HEK293 (cell line): ENCODE measurements around the gene CNN2.

Experiments used
- IKZF3 ChIP-seq: fragments of 450-650 bp; IDR thresholded peaks from 2 replicates; pipeline ENCODE4 v1.5.0; 2018; ENCODE audit warnings: missing biosample characterization, mild to moderate bottlenecking, missing genetic modification characterization, moderate library complexity
- KLF1 ChIP-seq: fragments of 450-650 bp; formaldehyde crosslinking; IDR thresholded peaks from 2 replicates; pipeline ENCODE4 v1.5.1; 2016; ENCODE audit warnings: missing biosample characterization, missing genetic modification characterization
- PBX3 ChIP-seq: sonication (generic); formaldehyde crosslinking; IDR thresholded peaks from 2 replicates; pipeline ENCODE4 v1.8.1; 2022; ENCODE audit warnings: mild to moderate bottlenecking, moderate library complexity, missing genetic modification reagents
- PRDM1 ChIP-seq: fragments of 450-650 bp; formaldehyde crosslinking; IDR thresholded peaks from 2 replicates; pipeline ENCODE4; 2016; ENCODE audit warnings: missing biosample characterization, missing genetic modification characterization
- SCRT2 ChIP-seq: fragments of 450-650 bp; formaldehyde crosslinking; IDR thresholded peaks from 2 replicates; pipeline ENCODE4 v1.5.1; 2016; ENCODE audit warnings: missing biosample characterization, missing genetic modification characterization
- SP2 ChIP-seq: fragments of 450-650 bp; formaldehyde crosslinking; IDR thresholded peaks from 2 replicates; pipeline ENCODE4 v1.5.1; 2016; ENCODE audit warnings: missing biosample characterization, missing genetic modification characterization
- SP7 ChIP-seq: fragments of 450-650 bp; formaldehyde crosslinking; IDR thresholded peaks from 2 replicates; pipeline ENCODE4 v1.5.1; 2016; ENCODE audit warnings: missing biosample characterization, missing genetic modification characterization
- TCF7L2 ChIP-seq: IDR thresholded peaks from 2 replicates; pipeline ENCODE4 v1.6.1; 2011; ENCODE audit warnings: low read depth, mild to moderate bottlenecking, inconsistent platforms, low read length, moderate library complexity, borderline replicate concordance
- TRIM28 ChIP-seq: IDR thresholded peaks from 2 replicates; pipeline ENCODE4 v1.6.1; 2011; ENCODE audit warnings: low read length, control low read depth, borderline replicate concordance
- YY2 ChIP-seq: fragments of 450-650 bp; formaldehyde crosslinking; IDR thresholded peaks from 2 replicates; pipeline ENCODE4 v1.5.1; 2016; ENCODE audit warnings: missing biosample characterization, missing genetic modification characterization
- ZBTB17 ChIP-seq: fragments of 450-650 bp; formaldehyde crosslinking; IDR thresholded peaks from 2 replicates; pipeline ENCODE4 v1.5.1; 2016; ENCODE audit warnings: missing biosample characterization, missing genetic modification characterization
- ZBTB21 ChIP-seq: fragments of 450-650 bp; formaldehyde crosslinking; IDR thresholded peaks from 2 replicates; pipeline ENCODE4 v1.5.1; 2017; ENCODE audit warnings: missing biosample characterization, missing genetic modification characterization
- ZBTB49 ChIP-seq: fragments of 450-650 bp; formaldehyde crosslinking; IDR thresholded peaks from 2 replicates; pipeline ENCODE4 v1.5.1; 2016; ENCODE audit warnings: missing biosample characterization, missing genetic modification characterization, low read depth
- ZBTB7A ChIP-seq: fragments of 450-650 bp; formaldehyde crosslinking; IDR thresholded peaks from 2 replicates; pipeline ENCODE4 v1.5.1; 2016; ENCODE audit warnings: low read depth, missing biosample characterization, missing genetic modification characterization
- ZNF133 ChIP-seq: fragments of 450-650 bp; formaldehyde crosslinking; IDR thresholded peaks from 2 replicates; pipeline ENCODE4 v1.5.1; 2016; ENCODE audit warnings: missing biosample characterization, missing genetic modification characterization
- ZNF169 ChIP-seq: fragments of 450-650 bp; formaldehyde crosslinking; IDR thresholded peaks from 2 replicates; pipeline ENCODE4 v1.5.1; 2016; ENCODE audit warnings: missing biosample characterization, missing genetic modification characterization
- ZNF175 ChIP-seq: fragments of 450-650 bp; formaldehyde crosslinking; IDR thresholded peaks from 2 replicates; pipeline ENCODE4 v1.5.1; 2016; ENCODE audit warnings: missing biosample characterization, missing genetic modification characterization
- ZNF266 ChIP-seq: fragments of 450-650 bp; formaldehyde crosslinking; IDR thresholded peaks from 2 replicates; pipeline ENCODE4 v1.5.1; 2016; ENCODE audit warnings: missing biosample characterization, missing genetic modification characterization, low read depth
- ZNF280D ChIP-seq: fragments of 450-650 bp; formaldehyde crosslinking; IDR thresholded peaks from 2 replicates; pipeline ENCODE4 v1.5.1; 2016; ENCODE audit warnings: missing biosample characterization, missing genetic modification characterization
- ZNF311 ChIP-seq: fragments of 450-650 bp; formaldehyde crosslinking; IDR thresholded peaks from 2 replicates; pipeline ENCODE4 v1.5.1; 2017; ENCODE audit warnings: missing biosample characterization, missing genetic modification characterization, borderline replicate concordance
- ZNF391 ChIP-seq: fragments of 450-650 bp; formaldehyde crosslinking; IDR thresholded peaks from 2 replicates; pipeline ENCODE4 v1.5.1; 2016; ENCODE audit warnings: low read depth, missing biosample characterization, missing genetic modification characterization, borderline replicate concordance
- ZNF394 ChIP-seq: fragments of 450-650 bp; formaldehyde crosslinking; IDR thresholded peaks from 2 replicates; pipeline ENCODE4 v1.5.1; 2016; ENCODE audit warnings: missing biosample characterization, missing genetic modification characterization, mild to moderate bottlenecking, moderate library complexity, borderline replicate concordance
- ZNF473 ChIP-seq: fragments of 450-650 bp; formaldehyde crosslinking; IDR thresholded peaks from 2 replicates; pipeline ENCODE4 v1.5.1; 2017; ENCODE audit warnings: missing biosample characterization, missing genetic modification characterization
- ZNF510 ChIP-seq: fragments of 450-650 bp; formaldehyde crosslinking; IDR thresholded peaks from 2 replicates; pipeline ENCODE4 v1.5.1; 2018; ENCODE audit warnings: mild to moderate bottlenecking, missing genetic modification characterization, missing biosample characterization; ENCODE audit not compliant: insufficient replicate concordance
- ZNF529 ChIP-seq: fragments of 450-650 bp; formaldehyde crosslinking; IDR thresholded peaks from 2 replicates; pipeline ENCODE4 v1.5.1; 2017; ENCODE audit warnings: missing genetic modification characterization, missing biosample characterization; ENCODE audit not compliant: insufficient replicate concordance
- ZNF558 ChIP-seq: fragments of 450-650 bp; formaldehyde crosslinking; IDR thresholded peaks from 2 replicates; pipeline ENCODE4 v1.5.1; 2016; ENCODE audit warnings: missing biosample characterization, missing genetic modification characterization
- ZNF561 ChIP-seq: fragments of 450-650 bp; IDR thresholded peaks from 2 replicates; pipeline ENCODE4 v1.5.1; 2018; ENCODE audit warnings: missing biosample characterization, missing genetic modification characterization, borderline replicate concordance
- ZNF580 ChIP-seq: fragments of 450-650 bp; formaldehyde crosslinking; IDR thresholded peaks from 2 replicates; pipeline ENCODE4 v1.5.1; 2016; ENCODE audit warnings: missing biosample characterization, missing genetic modification characterization
- ZNF610 ChIP-seq: fragments of 450-650 bp; formaldehyde crosslinking; IDR thresholded peaks from 2 replicates; pipeline ENCODE4 v1.5.1; 2016; ENCODE audit warnings: missing biosample characterization, missing genetic modification characterization, borderline replicate concordance
- ZNF623 ChIP-seq: fragments of 450-650 bp; formaldehyde crosslinking; IDR thresholded peaks from 2 replicates; pipeline ENCODE4 v1.5.1; 2016; ENCODE audit warnings: missing biosample characterization, missing genetic modification characterization
- ZNF660 ChIP-seq: fragments of 450-650 bp; IDR thresholded peaks from 2 replicates; pipeline ENCODE4 v1.5.1; 2018; ENCODE audit warnings: missing biosample characterization, mild to moderate bottlenecking, missing genetic modification characterization
- ZNF785 ChIP-seq: fragments of 450-650 bp; formaldehyde crosslinking; IDR thresholded peaks from 2 replicates; pipeline ENCODE4 v1.5.1; 2016; ENCODE audit warnings: missing biosample characterization, missing genetic modification characterization
- ZSCAN16 ChIP-seq: fragments of 450-650 bp; formaldehyde crosslinking; IDR thresholded peaks from 2 replicates; pipeline ENCODE4 v1.5.1; 2016; ENCODE audit warnings: missing biosample characterization, missing genetic modification characterization
- ZSCAN5A ChIP-seq: fragments of 450-650 bp; formaldehyde crosslinking; IDR thresholded peaks from 2 replicates; pipeline ENCODE4 v1.5.1; 2016; ENCODE audit warnings: missing biosample characterization, missing genetic modification characterization

CNN2 gene

GRCh38 chr19:1057176-1057855 lies 30.9 kb downstream of the CNN2 start (continued):
- TF ChIP-seq ZBTB17 (tag by site-specific recombination) (no peak), ZBTB49 (tag by site-specific recombination) (no peak), ZSCAN5A (tag by site-specific recombination) (no peak), ZNF391 (tag by site-specific recombination) (no peak), ZBTB21 (tag by site-specific recombination) (no peak), ZNF580 (tag by site-specific recombination) (0 out of 2 replicates have a peak, but pooled peaks have one; percentile 29), ZNF473 (no peak), ZNF280D (tag by site-specific recombination) (peak; percentile 98), ZNF133 (tag by site-specific recombination) (peak; percentile 25; the same call in 1 of the 2 replicates), ZNF610 (tag by site-specific recombination) (peak; percentile 60; the same call in 1 of the 2 replicates), ZNF529 (tag by site-specific recombination) (peak; percentile 85), ZNF558 (tag by site-specific recombination) (peak; percentile 75), ZNF169 (tag by site-specific recombination) (peak; percentile 68; the same call in 1 of the 2 replicates), ZNF510 (tag by site-specific recombination) (peak; percentile 32), ZNF394 (tag by site-specific recombination) (no peak), PRDM1 (no peak), ZNF266 (tag by site-specific recombination) (no peak), ZSCAN16 (no peak), ZNF311 (tag by site-specific recombination) (peak; percentile 100), ZNF660 (tag by site-specific recombination) (no peak), YY2 (tag by site-specific recombination) (no peak), SP2 (tag by site-specific recombination) (no peak), KLF1 (tag by site-specific recombination) (no peak), ZNF175 (tag by site-specific recombination) (no peak), PBX3 (no peak), ZNF785 (tag by site-specific recombination) (no peak), ZNF623 (tag by site-specific recombination) (no peak), SP7 (no peak), TCF7L2 (no peak), ZNF561 (tag by site-specific recombination) (no peak), ZBTB7A (tag by site-specific recombination) (no peak), SCRT2 (tag by site-specific recombination) (no peak), TRIM28 (peak; percentile 95), IKZF3 (tag by site-specific recombination) (no peak)
